ENCODE results near the gene LSM12.
"Not testable (repeated sequence)": the region's sequence is repeated elsewhere in the genome, so short reads cannot be mapped to it uniquely, and the experiment has no call there.

The LSM12 gene

DNA sequence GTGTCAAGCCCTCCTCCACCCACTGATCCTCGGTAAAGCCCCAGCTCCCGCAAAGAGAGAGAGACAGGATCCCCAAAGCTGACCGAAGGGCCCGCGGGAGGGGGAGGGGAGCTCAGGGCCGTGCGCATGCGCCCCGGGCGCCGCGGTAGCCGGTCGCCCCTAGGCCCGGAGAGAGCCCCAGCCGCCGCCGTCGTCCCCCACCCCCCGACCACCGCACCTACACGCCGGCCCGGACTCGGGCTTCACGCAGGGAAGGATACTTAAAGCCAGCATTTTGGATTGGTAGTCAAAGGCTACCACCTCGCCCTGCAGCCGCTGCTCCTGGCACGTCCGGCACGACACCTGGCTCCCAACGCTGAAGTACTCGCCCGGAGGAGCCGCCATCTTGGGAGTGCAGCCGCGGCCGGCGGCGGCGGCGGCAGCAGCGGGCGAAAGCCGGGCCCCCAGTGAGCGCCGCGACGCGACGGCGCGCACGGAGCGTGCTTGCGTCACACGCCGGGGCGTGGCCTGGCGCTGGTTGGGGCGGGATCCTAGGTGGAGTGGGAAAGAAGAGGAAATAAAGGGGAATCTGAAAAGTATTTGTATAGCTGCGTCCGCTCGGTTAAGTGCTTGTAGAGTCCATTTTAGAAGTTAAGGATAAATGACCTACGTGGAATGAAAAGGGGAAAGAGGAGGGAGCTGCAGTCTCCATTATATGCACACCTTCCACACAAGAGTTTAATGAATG is at the start of gene LSM12:
Gene LSM12, minus strand, starts transcription at position 468 of the 727 bp plus-strand sequence. Its CDS starts 84 bp downstream, at position 384.
- peak; percentile 75 to 77 for DNase-seq (ENCODE audit: low read depth in 2 of 2, low spot score in 1 of 2)

DNA sequence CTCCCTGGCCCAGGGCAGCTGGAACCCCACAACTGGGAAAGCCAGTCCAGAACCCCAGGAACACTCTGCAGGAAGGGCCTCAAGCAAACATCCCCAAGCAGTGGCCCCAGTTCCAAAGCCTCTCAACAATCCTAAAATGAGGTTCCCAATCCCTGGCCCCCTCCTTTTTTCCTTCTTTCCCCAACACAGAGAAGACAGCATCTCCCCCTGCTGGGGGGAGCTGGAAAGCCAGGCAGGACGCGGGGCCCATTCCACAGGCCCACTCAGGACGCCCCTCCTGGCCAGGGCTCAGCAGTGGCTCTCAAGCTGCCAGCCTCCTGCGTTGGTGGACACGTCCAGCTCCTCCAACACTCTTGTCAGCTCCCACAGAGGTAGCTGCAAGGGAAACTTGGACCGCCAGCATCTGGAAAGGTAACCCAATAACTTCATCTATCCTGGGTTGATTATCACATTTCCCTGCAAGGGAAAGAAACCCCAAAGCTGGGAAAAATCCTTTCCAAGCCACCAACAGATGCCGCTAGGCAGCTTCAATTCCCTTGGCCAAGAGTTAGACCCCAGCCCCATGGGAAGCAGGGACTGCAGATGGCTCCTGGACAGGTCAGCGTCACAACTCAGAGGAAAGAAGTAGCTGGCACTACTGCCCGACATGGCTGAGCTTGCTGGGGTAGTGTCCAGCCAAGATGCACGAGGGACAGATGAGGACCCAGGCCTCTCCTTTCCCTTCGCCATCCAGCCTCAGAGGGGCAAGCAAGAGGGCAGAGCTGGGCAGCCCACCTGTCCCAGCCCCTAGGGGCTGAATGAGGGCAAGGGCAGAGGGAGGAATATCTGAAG is 49.3 kb upstream of the LSM12 start:
- no peak for DNase-seq (ENCODE audit: low read depth in 2 of 2, low spot score in 1 of 2)

DNA sequence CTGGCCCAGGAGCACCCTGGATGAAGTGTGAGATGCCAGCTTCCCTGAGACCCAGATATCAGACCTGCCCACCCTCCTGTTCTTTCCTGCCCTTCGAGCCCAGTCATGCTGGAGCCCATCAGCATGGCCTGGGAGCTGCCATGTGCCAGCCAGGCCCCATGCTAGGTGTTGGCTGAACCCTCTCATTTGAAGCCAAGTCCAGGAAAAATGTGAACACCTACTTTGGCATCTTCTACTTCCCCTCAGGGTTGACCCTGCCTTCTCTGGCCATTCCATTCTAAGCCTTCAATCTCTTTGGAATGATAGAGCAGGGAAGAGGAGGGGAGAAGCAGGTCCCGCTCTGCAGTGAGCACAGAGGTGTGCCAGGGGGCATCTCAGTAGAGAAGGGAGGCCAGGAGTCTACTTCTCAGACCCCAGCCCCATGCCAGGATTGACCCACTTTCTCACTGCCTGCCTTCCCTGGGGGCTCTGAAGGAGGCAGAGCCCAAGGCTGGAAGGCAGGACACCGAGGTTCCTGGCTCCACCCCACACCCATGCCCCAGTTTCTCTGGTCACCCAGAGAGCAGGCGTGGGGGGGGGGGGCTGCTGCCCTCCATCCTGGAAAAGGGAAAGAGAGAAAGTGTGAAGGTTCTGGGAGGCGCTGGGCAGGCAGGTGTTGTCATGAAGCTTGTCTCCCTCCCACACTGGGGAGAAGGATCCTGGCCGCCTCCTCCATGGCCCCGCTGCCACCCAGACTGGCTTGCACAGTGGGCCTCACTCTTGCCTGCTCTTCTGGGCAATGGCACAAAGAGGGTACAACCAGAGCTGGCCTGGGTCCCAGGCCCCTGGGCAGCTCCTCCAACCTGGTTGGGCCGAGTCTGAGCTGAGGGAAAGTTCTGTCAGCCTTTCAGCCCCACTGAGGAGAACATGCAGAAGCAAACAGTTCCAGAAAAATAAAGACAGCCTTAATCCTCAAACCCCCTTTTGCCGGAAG is 47.7 kb upstream of the LSM12 start:
- DNase-seq (ENCODE audit: low read depth in 2 of 2, low spot score in 1 of 2): no peak

DNA sequence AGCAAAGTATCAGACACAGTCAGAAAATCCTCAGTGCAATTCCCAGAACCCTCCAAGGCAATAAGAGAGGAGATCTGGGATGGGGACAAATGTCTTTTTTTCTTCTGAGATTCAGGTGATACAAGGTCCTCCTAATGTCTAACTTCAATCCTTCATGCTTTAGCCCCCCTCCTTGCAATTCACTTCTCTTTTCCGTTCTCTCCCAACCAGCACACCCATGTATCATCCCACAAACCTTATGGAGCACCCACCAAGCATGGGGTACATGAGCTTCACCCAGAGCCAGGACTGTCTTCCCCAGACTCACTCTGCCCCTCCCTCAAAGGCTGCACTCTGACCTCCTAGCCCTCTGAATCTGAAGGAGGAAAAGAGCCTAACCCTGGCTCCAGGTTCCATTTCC is 46.9 kb upstream of the LSM12 start:
- DNase-seq (ENCODE audit: low read depth in 2 of 2, low spot score in 1 of 2): no peak

DNA sequence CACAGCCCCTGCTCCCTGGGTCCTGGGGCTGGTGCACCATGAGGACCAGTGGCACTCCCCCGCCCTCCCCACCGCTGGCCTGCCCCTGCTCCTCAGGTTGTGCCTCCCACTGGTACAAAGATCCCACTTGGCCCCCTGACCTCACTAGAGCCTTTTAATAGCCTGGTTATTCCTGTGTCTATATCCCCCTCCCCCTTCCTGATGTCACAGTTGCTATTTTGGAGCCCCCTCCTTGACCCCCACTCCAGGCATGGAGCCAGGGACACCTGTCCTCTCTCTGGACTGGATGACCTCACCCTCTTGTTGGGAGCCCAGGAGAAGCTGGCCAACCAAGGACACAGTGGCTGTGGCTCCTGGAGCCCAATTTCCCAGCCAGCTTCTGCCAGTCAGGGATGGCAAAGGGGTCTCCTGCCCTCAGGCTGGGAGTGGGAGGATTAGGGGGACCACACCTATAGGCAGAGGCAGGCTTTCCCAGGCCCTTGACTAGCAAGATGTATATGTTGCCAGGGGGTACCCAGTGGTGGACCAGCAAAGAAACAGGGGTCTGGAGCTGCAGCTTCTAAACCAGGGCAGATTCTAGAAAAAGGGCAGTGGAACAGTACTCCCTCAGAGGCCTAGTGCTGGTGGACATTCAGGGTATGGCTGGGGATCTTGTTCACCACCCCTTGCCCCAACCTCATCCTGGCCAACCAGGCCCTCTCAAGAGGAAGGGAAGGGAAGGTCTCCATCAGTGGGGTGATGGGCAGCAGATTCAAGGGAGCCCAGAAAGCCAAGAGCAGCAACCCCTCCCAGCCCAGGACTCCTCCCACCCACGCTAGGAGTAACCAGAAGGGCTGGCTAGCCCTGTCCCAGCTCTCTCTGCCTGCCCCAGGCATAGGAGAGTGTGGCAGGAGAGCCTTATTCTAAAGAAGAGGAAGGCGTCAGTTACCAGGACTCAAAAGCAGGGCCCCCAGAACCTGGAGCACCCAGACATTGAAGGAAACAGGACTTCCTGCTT is 46.1 kb upstream of the LSM12 start:
- DNase-seq (ENCODE audit: low read depth in 2 of 2, low spot score in 1 of 2): no peak

DNA sequence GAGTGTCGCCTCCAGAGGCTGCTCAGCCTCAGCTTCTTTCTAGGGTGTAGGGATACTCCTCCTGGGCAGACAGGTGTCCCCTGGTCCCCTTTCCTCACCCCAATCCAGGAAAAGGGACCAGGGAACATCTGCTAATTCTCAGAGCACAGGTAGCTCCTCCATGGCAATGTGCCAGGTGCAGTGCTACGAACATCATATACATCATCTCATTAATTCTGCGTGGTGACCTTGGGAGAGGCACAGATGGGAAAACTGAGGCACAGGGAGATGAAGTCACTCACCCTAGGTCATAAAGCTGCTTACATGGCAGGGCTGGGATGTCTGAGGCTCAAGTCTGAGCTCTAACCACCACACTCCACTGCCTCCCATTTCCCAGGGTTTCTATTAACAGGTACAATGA is 45.3 kb upstream of the LSM12 start:
- no peak for DNase-seq (ENCODE audit: low read depth in 2 of 2, low spot score in 1 of 2)

DNA sequence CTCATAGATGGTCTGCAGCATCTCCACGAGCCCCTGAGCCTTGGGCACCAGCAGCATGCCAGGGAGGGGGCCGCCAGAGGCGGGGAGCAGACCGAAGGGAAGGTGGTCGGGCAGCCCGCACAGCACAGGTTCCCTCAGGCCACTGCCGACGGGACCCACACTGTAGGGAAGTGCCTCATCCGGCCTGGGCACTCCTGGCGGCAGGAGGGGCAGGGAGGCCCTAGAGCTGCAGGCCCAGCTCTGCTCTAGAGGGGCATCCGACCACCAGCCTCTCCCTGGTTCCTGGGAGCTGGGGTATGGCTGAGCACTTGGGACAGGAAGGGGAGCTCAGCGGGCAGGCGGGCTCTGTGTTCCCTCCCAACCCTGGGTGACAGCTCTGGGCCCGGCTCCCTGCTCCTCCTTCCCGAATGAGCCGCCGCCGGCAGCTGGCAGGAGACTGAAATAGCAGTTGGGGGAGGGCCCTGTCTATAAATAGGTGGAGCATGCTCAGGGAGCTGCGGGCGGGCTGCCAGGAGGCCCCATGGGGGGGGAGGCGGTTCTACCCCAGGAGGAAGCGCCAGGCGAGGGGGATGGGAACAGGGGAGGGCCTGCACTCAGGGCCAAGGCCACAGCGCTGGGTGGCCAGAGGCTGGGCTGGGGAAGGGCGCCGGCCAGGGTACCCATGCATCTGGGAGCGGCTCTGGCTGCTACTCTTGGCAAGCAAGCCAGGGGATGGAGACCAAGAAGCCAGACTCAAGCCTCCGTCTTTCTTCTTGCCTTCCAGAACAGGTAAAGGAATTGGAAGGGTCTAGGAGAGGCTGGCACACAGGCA is 44.6 kb upstream of the LSM12 start:
- DNase-seq (ENCODE audit: low read depth in 2 of 2, low spot score in 1 of 2): peak in 1 of 2 donors; percentile 18

DNA sequence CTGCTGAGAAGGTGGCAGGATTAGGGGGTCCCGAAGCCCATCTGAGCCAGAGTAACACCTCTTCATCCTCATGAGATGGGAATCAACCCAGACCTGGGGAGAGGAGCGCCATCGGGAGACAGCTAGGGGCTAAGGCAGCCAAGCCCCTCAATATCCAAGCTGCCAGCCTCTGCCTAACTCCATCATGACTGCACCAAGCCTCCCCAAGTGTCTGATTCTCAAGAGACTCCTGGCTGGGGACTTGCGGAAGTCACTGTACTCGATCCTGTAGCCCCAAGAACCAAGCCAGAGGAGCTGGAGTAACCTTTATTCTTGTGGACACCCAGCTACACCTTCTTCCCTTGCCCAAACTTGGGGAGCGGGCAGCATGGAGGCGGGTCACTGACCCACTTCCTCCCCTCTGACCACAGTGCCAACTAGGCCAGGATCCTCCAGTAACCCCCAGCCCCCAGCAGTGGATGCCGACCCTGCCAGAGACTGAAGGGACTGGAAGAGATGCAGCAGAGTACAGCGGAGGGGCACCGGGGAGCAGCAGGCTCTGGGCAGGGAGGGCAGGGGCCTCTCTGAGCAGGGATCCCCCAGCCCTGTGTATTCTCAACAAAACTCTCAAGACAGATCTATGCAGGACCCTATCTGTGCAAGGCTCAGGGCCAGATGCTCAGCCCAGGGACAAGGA is 43.7 kb upstream of the LSM12 start:
- no peak for DNase-seq (ENCODE audit: low read depth in 2 of 2, low spot score in 1 of 2)

DNA sequence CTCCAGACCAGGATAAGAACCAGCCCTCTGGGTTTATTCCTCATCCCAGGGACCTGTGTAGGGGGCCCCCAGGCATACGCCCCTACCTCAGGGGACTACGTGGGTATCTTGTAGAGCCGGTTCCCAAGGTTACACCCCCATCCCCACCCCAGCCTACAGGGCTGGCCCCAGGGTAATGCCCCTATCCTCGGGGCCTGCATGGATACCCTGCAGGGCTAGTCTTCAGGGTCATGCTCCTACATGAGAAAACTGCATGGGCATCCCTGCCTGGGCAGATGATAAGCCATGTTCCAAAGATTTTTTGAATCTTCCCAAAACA is 42.8 kb upstream of the LSM12 start:
- DNase-seq (ENCODE audit: low read depth in 2 of 2, low spot score in 1 of 2): no peak

DNA sequence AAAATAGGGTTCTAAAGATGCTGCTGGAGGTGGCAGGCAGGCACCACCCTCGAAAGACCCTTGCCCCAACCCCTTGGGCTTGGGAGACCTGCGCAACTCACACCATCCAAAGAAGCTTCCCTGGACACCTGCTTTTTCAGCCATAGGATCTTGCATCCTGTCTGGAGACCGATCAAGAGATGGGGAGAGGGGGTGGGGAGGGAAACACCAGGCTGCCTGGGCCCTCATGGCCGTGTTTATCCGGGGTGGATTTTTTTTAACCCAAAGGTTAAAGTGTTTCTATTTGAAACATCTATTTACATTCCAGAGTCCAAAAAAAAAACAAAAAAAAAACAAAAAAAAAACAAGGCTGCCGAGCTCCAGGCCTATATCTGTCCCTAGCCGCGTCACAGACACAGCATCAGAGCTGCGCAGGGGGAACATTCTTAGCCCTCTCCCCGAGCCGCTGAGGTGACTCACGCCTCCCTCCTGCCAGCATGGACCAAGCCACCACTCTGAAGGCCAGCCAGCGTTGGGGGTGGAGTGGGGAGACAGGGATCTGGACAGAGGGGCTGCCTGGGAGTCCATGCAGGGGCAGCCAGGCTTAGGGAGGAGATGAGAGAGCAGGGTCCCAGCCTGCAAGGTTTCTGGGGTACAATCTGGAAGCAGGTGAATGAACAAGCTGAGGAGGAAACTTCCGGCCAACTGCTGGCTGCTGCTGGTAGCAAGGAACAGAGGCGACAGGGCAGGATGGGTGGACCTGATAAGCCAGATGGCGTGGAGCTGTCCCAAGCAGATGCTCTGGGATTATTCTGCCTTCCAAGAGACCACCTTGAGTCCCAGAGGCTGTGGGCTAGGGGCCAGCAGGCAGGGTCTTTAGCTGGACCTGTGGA is 42.2 kb upstream of the LSM12 start:
- no peak for DNase-seq (ENCODE audit: low read depth in 2 of 2, low spot score in 1 of 2)

DNA sequence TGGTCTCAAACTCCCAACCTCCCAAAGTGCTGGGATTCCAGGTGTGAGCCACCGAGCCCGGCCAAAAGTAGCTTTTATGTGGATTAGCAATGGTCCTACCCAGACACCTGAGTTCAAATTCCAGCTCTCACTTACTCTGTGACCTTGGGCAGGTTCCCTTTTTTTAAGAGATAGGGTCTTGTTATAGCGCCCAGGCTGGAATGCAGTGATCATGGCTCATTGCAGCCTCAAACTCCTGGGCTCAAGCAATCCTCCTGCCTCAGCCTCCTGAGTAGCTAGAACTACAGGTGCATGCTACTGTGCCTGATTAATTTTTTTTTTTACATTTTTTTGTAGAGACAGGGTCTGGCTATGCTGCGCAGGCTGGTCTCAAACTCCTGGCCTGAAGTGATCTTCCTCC is 40.3 kb upstream of the LSM12 start:
- DNase-seq (ENCODE audit: low read depth in 2 of 2, low spot score in 1 of 2): no peak

DNA sequence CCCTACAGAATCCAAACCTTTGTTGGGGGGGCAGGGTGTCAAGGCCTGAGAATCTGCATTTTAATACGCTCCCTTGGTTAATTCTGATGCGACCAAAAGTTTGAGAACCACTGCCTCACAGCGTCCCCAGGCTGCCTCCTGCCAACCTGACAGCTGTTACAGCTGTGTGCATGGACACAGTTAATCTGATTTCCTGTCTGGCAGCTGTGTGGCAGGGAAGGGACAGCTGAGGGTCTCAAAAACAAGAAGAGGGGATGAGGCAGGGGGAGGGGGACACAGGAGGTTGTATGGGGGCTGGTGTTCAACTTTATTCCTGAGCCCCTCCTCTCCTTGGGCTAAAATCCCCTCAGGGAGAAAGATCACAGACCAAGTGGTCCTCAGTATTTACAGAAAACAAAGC is 39.5 kb upstream of the LSM12 start:
- DNase-seq (ENCODE audit: low read depth in 2 of 2, low spot score in 1 of 2): no peak

DNA sequence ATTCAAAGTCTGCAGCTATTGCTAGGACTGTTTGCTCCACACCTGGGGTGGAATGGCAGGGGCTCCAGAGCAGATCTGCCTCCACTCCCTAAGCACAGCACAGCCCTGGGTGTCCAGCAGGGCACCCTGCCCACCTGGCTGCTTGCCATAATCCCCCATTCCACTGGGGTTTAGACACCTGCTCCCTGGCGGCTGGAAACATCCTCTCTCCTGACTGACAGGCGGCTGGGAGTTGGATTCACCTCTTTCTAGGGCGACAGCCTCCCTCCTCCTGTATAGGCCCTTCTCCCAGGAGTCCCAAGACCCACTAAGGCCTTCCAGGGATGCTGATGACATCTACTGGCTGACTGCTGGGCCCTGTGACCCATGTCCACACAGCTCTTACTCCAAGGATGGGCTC is 39.0 kb upstream of the LSM12 start:
- DNase-seq (ENCODE audit: low read depth in 2 of 2, low spot score in 1 of 2): no peak

DNA sequence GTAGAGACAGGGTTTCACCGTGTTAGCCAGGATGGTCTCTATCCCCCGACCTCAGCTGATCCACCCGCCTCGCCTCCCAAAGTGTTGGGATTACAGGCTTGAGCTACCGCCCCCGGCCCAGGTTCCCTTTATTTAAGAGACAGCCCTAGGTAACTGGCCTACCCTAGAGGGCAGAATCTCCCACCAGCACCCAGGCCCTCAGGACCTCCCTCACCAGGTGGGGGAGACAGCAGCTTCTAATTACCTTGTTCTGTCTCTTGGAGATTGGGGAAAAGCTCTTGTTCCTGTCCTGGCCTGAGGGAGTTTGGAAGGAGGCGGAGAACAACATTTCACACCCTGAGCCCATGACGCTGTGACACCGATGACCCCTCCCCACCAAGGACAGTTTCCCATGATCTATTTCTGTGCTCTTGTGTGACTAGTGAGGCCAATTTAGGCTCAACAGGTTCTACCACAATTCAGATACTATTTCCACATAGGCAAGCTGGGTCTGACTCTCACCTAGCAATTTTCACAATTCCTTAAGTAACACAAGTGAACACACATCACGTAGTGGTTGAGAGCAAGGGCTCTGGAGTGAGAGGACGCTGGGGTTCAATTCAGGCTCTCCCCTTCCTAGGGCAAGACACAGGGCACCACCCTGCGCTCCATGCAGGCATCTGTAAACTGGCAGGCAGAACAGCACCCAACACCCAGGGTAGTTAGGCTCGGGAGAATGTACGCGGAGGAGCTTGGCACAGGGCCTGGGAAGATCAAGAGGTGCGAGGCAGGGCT is 36.6 kb upstream of the LSM12 start:
- no peak for DNase-seq (ENCODE audit: low read depth in 2 of 2, low spot score in 1 of 2)

DNA sequence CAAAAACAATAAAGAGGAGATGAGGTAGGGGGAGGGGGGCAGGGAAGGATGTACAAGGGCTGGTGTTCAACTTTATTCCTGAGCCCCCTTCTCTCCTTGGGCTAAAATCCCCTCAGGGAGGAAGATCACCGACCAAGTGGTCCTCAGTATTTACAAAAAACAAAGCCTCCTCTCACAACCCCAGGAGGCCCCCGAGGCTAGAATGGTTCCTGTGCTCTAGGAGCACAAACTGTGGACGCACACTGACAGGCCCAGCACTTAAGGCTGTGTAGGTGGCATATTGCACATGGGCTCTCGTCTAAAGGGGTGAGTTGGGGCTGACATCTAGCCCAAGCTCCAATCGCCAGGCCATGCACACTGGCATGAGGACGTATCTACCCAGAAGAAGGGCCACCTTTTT is 35.4 kb upstream of the LSM12 start:
- not testable (repeated sequence) for DNase-seq (ENCODE audit: low read depth in 2 of 2, low spot score in 1 of 2)

DNA sequence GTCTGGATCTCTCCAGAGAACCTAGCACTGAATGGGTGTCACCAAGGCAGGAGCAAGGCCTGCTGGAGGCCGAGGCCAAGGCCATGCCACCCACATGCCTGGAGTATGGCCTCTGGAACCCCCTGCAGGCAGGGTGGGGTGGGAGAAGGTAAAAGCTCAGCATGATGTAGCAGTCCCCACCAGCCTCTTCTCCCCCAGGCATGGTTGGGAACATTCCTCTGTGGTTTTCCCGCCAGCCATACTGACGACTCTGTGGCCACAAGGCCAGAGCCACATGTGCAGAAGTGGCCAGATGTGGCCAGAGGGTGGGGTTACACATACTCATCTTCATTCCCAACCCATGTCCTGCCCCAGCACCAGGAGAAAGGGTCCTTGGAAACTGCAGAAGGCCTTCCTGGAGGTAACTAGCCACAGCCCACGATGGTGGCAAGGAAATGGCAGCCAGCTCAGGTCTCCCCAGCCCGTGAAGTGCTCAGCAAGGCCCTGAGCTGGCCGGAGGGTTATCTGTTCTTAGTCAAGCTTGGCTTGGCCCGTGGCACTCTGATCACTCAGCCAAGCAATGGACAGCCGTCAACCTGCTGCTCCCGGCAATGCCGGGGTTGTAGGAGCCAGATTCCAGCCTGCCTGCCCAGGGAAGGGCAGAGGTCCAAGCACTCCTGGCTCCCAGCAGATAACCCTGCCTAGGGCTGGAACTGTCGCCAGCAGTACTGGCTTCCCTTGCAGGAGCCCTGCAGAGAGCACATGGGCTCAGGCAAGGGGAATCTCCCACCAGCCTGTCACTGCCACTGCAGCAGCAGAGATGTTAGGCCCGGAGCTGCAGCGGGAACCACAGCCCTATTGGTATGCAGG is 30.9 kb upstream of the LSM12 start:
- DNase-seq (ENCODE audit: low read depth in 2 of 2, low spot score in 1 of 2): no peak
